ENCODE results near the gene ANXA2R. TPM values are rescaled to one million over a fixed set of nuclear protein-coding genes. Genes with fewer than 3 reads are reported as not detected.

The ANXA2R gene
- total and polyA plus RNA-seq, 2 of the 13 experiments (the other 11 are each of a cell fraction or from before 2014, with no cell fraction given), result 0.95 to 1.3 TPM

DNA sequence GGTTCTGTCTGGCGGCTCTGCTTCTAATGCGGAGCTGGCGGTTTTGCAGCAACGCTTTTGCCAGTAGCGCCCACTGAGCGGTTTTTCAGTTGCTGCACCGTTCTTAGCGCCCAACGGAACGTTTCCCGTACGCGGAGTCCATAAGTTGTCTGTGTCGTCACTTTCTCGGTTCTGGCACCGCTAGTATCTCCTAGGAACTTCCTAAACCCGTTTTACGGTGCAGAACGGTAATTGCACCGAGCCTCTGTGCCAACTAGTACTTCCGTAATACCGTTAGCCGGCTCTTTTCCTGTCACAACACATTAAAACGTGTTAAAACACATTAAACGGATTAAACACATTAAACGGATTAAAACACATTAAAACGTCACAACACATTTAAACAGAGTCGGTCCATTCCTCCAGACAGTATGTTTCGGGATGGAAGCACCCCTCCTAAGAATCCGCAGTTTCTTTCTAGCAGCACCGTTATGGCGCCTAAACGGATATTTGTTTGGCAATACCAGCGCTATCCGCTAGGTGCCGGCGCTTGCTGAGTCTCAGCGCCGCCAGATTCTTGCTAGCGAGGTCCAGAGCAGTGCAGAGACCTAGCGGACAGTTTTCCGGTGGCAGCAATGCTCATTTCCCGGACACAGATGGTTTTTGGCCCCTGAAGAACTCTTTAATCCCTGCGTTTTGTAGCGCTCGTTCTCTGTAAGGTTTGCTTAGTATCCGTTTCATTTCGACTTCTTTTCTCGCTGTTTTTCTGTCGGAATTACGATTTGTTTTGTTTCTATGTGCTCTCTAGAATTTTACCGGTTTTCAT lies 45.4 kb downstream of the ANXA2R start (continued):
- TF ChIP-seq, protein P1, sequence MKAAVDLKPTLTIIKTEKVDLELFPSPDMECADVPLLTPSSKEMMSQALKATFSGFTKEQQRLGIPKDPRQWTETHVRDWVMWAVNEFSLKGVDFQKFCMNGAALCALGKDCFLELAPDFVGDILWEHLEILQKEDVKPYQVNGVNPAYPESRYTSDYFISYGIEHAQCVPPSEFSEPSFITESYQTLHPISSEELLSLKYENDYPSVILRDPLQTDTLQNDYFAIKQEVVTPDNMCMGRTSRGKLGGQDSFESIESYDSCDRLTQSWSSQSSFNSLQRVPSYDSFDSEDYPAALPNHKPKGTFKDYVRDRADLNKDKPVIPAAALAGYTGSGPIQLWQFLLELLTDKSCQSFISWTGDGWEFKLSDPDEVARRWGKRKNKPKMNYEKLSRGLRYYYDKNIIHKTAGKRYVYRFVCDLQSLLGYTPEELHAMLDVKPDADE (CRISPR knock-in tag; IDR thresholded peaks at IDR 0.05), result no peak
- TF ChIP-seq HDAC1 (CRISPR knock-in tag; IDR thresholded peaks at IDR 0.05) (peak; percentile 66), GABPB1 (CRISPR knock-in tag; IDR thresholded peaks at IDR 0.05) (peak; percentile 40; the same call in 1 of the 2 replicates), POLR2AphosphoS5 (IDR thresholded peaks at IDR 0.05; ENCODE audit: low read depth, low read length) (peak; percentile 42), TBX3 (IDR thresholded peaks at IDR 0.05; ENCODE audit: borderline replicate concordance) (no peak), ZNF746 (CRISPR knock-in tag; IDR thresholded peaks at IDR 0.05) (no peak), YY1 (IDR thresholded peaks at IDR 0.05; ENCODE audit: insufficient read depth, insufficient replicate concordance, low read depth, low read length) (peak; percentile 84), CERS6 (CRISPR knock-in tag; IDR thresholded peaks at IDR 0.05) (no peak)
- TF ChIP-seq, protein P2, sequence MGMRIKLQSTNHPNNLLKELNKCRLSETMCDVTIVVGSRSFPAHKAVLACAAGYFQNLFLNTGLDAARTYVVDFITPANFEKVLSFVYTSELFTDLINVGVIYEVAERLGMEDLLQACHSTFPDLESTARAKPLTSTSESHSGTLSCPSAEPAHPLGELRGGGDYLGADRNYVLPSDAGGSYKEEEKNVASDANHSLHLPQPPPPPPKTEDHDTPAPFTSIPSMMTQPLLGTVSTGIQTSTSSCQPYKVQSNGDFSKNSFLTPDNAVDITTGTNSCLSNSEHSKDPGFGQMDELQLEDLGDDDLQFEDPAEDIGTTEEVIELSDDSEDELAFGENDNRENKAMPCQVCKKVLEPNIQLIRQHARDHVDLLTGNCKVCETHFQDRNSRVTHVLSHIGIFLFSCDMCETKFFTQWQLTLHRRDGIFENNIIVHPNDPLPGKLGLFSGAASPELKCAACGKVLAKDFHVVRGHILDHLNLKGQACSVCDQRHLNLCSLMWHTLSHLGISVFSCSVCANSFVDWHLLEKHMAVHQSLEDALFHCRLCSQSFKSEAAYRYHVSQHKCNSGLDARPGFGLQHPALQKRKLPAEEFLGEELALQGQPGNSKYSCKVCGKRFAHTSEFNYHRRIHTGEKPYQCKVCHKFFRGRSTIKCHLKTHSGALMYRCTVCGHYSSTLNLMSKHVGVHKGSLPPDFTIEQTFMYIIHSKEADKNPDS (CRISPR knock-in tag; IDR thresholded peaks at IDR 0.05), result 0 out of 2 replicates have a peak, but pooled peaks have one; percentile 28
